Thyroid gland (tissue), 4 donors: Measurements from ENCODE around the gene MIP. TPM values are rescaled to one million over a fixed set of nuclear protein-coding genes. Genes with fewer than 3 reads are reported as not detected.

Source experiments
- DNase-seq, 2 donors: peaks; one replicate each; pipeline ENCODE4 v3.0.0-alpha.2; 2019
- H3K27ac ChIP-seq, 3 donors: fragments of 200-600 bp; sonication (generic); 1 replicate in 2 of 3; 2 replicates in 1 of 3; pipeline ENCODE4 v1.5.1; 2016 to 2019; ENCODE audit warnings: mild to moderate bottlenecking in 1 of 3, moderate library complexity in 1 of 3
- H3K27me3 ChIP-seq: fragments of 200-600 bp; sonication (generic); one replicate; pipeline ENCODE4 v1.5.1; 2019
- H3K36me3 ChIP-seq, 2 donors: fragments of 200-600 bp; sonication (generic); one replicate each; pipeline ENCODE4 v1.5.1; 2016 to 2019
- H3K4me1 ChIP-seq, 2 donors: fragments of 200-600 bp; sonication (generic); one replicate each; pipeline ENCODE4 v1.5.1; 2017 to 2019
- H3K4me3 ChIP-seq, 3 donors: fragments of 200-600 bp; sonication (generic); replicated peaks in 1 of 3; 1 replicate in 2 of 3; 2 replicates in 1 of 3; pipeline ENCODE4 v1.5.1; 2016; ENCODE audit warnings: mild to moderate bottlenecking in 1 of 3
- H3K9me3 ChIP-seq: fragments of 200-600 bp; sonication (generic); one replicate; pipeline ENCODE4 v1.5.1; 2017
- POLR2A ChIP-seq, 2 donors: fragments of 450-650 bp; IDR thresholded peaks; one replicate each; pipeline ENCODE4 v1.6.1; 2017; ENCODE audit warnings: antibody characterized with exemption in 2 of 2, mild to moderate bottlenecking in 2 of 2, moderate library complexity in 1 of 2
- WGBS, 2 donors: methylation state at CpG; one replicate each; pipeline ENCODE4 v1.1.5; 2017; 5-methylcytosine and 5-hydroxymethylcytosine counted together
- intact Hi-C: fragments of 100-400 bp; cut with DNase I; formaldehyde crosslinking; loops from one replicate; pipeline ENCODE4 v1.15.1; 2023
- total RNA-seq, 4 donors: library from RNA; depleted of rRNA; stranded (reverse); fragments of >200 nt; gene quantifications; one replicate each; pipeline ENCODE4 v1.2.3, GENCODE V29; 2016
- TF ChIP-seq, protein P1 (sequence below), 6 experiments: fragments of 200-600 bp in 3 of 6; fragments of 450-650 bp in 3 of 6; sonication (generic) in 3 of 6; IDR thresholded peaks; one replicate each; pipeline ENCODE4 v1.5.1; 2016 to 2019; ENCODE audit warnings: antibody characterized with exemption in 6 of 6, mild to moderate bottlenecking in 2 of 6, inconsistent platforms in 1 of 6, moderate library complexity in 1 of 6

The MIP gene
- total RNA-seq, 4 donors from 2014 or later, result not detected

GRCh38 chr12:56490360-56490759 is 35.9 kb upstream of the MIP start:
- DNase-seq, result no peak
- H3K27me3 ChIP-seq, result no peaks in the 10 kb centered on the region
- H3K4me3 ChIP-seq, result no peak overlapping the region
- peaks cover 4 to 6% of the 10 kb centered on the region in 2 donors for H3K4me1 ChIP-seq
- TF ChIP-seq POLR2A (IDR thresholded peaks at IDR 0.05), result no peak
- TF ChIP-seq, protein P1, sequence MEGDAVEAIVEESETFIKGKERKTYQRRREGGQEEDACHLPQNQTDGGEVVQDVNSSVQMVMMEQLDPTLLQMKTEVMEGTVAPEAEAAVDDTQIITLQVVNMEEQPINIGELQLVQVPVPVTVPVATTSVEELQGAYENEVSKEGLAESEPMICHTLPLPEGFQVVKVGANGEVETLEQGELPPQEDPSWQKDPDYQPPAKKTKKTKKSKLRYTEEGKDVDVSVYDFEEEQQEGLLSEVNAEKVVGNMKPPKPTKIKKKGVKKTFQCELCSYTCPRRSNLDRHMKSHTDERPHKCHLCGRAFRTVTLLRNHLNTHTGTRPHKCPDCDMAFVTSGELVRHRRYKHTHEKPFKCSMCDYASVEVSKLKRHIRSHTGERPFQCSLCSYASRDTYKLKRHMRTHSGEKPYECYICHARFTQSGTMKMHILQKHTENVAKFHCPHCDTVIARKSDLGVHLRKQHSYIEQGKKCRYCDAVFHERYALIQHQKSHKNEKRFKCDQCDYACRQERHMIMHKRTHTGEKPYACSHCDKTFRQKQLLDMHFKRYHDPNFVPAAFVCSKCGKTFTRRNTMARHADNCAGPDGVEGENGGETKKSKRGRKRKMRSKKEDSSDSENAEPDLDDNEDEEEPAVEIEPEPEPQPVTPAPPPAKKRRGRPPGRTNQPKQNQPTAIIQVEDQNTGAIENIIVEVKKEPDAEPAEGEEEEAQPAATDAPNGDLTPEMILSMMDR (IDR thresholded peaks at IDR 0.05), result no peak
- no peak overlapping the region for H3K27ac ChIP-seq
- no peaks in the 10 kb centered on the region for H3K9me3 ChIP-seq
- H3K36me3 ChIP-seq, result no peaks in the 10 kb centered on the region
- intact Hi-C loops, result no loop called here

- H3K4me1 ChIP-seq, result peaks cover 4 to 6% of the 10 kb centered on the region in 2 donors
- peak in 1 of 2 donors; percentile 38 for TF ChIP-seq POLR2A (IDR thresholded peaks at IDR 0.05)
- TF ChIP-seq, protein P1 (IDR thresholded peaks at IDR 0.05), result no peak
- H3K27ac ChIP-seq, result peak within 1 kb of the TSS in 2 of 3 donors; percentile 18 to 39
- no peaks in the 10 kb centered on the region for H3K27me3 ChIP-seq
- DNase-seq, result peak; percentile 78 to 81
- intact Hi-C loops, result no loop called here
- H3K36me3 ChIP-seq, result no peaks in the 10 kb centered on the region
- 20 to 22% methylated on average over 47 to 49 of the region's 59 CpGs for WGBS, 2 donors
- no peaks in the 10 kb centered on the region for H3K9me3 ChIP-seq
- H3K4me3 ChIP-seq, result peak within 1 kb of the TSS; percentile 6 to 57 (median 41)
These were observed 33.8 kb upstream of the MIP start, which contains the start of gene GLS2 for GRCh38 chr12:56488041-56488955. TSS of gene GLS2 (minus strand) at chr12:56488161. CDS start at chr12:56488118, 43 bp downstream.

DNA sequence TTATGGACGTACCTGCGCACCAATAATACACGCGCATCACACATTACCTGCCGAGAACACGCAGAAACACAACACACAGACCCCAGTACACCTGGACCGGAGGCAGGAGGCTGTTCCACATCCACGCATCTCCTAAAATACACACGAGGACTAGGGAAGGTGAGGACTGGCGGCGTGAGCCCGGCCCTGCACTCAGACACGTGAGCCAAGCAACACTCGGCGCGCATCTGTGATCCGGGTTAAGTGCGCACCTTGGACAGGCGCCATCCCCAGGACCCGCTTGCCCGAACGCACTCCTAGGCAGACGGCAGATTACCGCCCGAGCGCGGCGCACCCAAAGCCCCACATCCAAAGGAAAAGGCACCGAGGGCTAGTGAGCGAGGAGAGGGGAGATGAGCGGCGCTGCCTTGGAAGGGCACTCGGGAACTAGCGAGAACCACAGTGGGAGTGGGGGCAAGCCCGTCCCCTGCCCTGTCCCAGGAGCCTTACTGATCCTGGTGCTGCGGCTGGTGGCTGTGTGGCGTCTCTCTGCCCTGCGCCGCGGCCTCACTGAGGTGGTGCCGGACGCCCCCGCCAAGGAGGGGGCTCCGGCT is 33.1 kb upstream of the MIP start:
- DNase-seq, result peak; percentile 71 to 78
- intact Hi-C loops, result no loop called here
- peak overlapping the region in 2 of 3 donors; percentile 18 to 39 for H3K27ac ChIP-seq
- H3K9me3 ChIP-seq, result no peaks in the 10 kb centered on the region
- no peaks in the 10 kb centered on the region for H3K27me3 ChIP-seq
- H3K36me3 ChIP-seq, result no peaks in the 10 kb centered on the region
- WGBS, 2 donors, result 5 to 9% methylated on average over 6 to 26 of the region's 44 CpGs
- H3K4me1 ChIP-seq, result peaks cover 4 to 6% of the 10 kb centered on the region in 2 donors
- TF ChIP-seq, protein P1 (IDR thresholded peaks at IDR 0.05), result no peak
- no peak for TF ChIP-seq POLR2A (IDR thresholded peaks at IDR 0.05)
- peak overlapping the region; percentile 6 to 57 (median 41) for H3K4me3 ChIP-seq

DNA sequence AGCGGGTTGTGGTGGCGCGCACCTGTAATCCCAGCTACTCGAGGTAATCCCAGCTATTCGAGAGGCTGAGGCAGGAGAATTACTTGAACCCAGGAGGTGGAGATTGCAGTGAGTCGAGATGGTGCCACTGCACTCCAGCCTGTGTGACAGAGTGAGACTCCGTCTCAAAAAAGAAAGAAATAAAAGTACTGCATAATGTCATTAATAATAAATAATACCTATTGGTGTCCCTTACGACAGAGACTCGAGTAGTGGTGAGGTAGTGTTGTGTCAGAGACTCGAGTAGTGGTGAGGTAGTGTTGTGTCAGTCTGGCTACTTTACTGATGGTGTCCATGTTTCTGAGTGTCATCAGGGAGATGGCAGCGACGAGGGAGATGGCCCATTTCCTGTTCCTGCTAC is 32.2 kb upstream of the MIP start:
- intact Hi-C loops, result no loop called here
- DNase-seq, result no peak
- H3K27ac ChIP-seq, result no peak overlapping the region
- H3K4me1 ChIP-seq, result peaks cover 4 to 6% of the 10 kb centered on the region in 2 donors
- TF ChIP-seq, protein P1 (IDR thresholded peaks at IDR 0.05), result no peak
- no peak for TF ChIP-seq POLR2A (IDR thresholded peaks at IDR 0.05)
- no peak overlapping the region for H3K4me3 ChIP-seq
- no peaks in the 10 kb centered on the region for H3K9me3 ChIP-seq
- H3K36me3 ChIP-seq, result no peaks in the 10 kb centered on the region
- WGBS, 2 donors, result 82 to 87% methylated on average over 12 of the region's 12 CpGs
- H3K27me3 ChIP-seq, result no peaks in the 10 kb centered on the region

GRCh38 chr12:56484566-56484965 is 30.1 kb upstream of the MIP start:
- Histone ChIP-seq H3K36me3 (no peaks in the 10 kb centered on the region), H3K27me3 (no peaks in the 10 kb centered on the region), H3K9me3 (no peaks in the 10 kb centered on the region), H3K4me3 (no peak overlapping the region), H3K4me1 (peaks cover 4 to 6% of the 10 kb centered on the region in 2 donors), H3K27ac (no peak overlapping the region)
- TF ChIP-seq POLR2A (IDR thresholded peaks at IDR 0.05), result no peak
- TF ChIP-seq, protein P1 (IDR thresholded peaks at IDR 0.05), result no peak
- WGBS, 2 donors, result 87 to 89% methylated on average over 1 of the region's 1 CpG
- intact Hi-C loops, result no loop called here
- no peak for DNase-seq
